Spleen (tissue), 7 donors: Measurements from ENCODE around the gene IL32.
"Not testable (repeated sequence)": the region's sequence is repeated elsewhere in the genome, so short reads cannot be mapped to it uniquely, and the experiment has no call there.

ENCODE experiments used
- CTCF ChIP-seq, 11 experiments: fragments of 200-600 bp in 7 of 11; fragments of 450-650 bp in 4 of 11; sonication (generic) in 4 of 11; IDR thresholded peaks in 8 of 11; conservative IDR thresholded peaks in 3 of 11; 1 replicate in 7 of 11; 2 replicates in 4 of 11; pipeline versions ENCODE4 v1.4.0 to v1.8.0; 2016 to 2021; ENCODE audit warnings: antibody characterized with exemption in 11 of 11, inconsistent platforms in 4 of 11, mild to moderate bottlenecking in 1 of 11
- POLR2A ChIP-seq, 3 donors: fragments of 450-650 bp; IDR thresholded peaks; one replicate each; pipeline ENCODE4 v1.5.1; 2017; ENCODE audit warnings: antibody characterized with exemption in 3 of 3, mild to moderate bottlenecking in 1 of 3
- donor health status: DM: no; HTN: no; CAD: no; lungs with moderate emphysema.
- donor health status: DM: no; HTN: no; CAD: no.
- donor health status: DM: no; HTN: no; CAD: no.

GRCh38 chr16:3081957-3082356 is 16.5 kb downstream of the IL32 start:
- TF ChIP-seq POLR2A (IDR thresholded peaks at IDR 0.05); CTCF (IDR thresholded peaks at IDR 0.05 in 8 of 11, conservative IDR thresholded peaks at IDR 0.05 in 3 of 11): not testable (repeated sequence)
